Fibroblast of the aortic adventitia (primary cell): Measurements from ENCODE around the gene C4BPB. TPM values are rescaled to one million over a fixed set of nuclear protein-coding genes. Genes with fewer than 3 reads are reported as not detected.
A peak's percentile ranks its signal among the peaks of the same experiment; 100 is the strongest.

ENCODE experiments used
- DNase-seq: peaks from one replicate; pipeline ENCODE4 v3.0.0-alpha.2; 2010; ENCODE audit warnings: low read depth
- H3K4me3 ChIP-seq: 2 replicates; pipeline ENCODE4 v1.5.1; 2011; ENCODE audit warnings: low read depth, mild to moderate bottlenecking, control low read depth, low read length, moderate library complexity
- total RNA-seq: library from RNA; depleted of rRNA; stranded (reverse); fragments of >200 nt; gene quantifications from 2 replicates; pipeline ENCODE4 v1.2.3, GENCODE V29; 2012; ENCODE audit warnings: low replicate concordance
- TF ChIP-seq, protein P1 (sequence below): IDR thresholded peaks from 2 replicates; pipeline ENCODE4 v1.5.1; 2011; ENCODE audit warnings: mild to moderate bottlenecking, low read length, control low read depth, inconsistent platforms; ENCODE audit not compliant: insufficient read depth

The C4BPB gene
- total RNA-seq, 1 donor, result not detected

- no peak for DNase-seq
- H3K4me3 ChIP-seq, result peak overlapping the region; percentile 98
- TF ChIP-seq, protein P1, sequence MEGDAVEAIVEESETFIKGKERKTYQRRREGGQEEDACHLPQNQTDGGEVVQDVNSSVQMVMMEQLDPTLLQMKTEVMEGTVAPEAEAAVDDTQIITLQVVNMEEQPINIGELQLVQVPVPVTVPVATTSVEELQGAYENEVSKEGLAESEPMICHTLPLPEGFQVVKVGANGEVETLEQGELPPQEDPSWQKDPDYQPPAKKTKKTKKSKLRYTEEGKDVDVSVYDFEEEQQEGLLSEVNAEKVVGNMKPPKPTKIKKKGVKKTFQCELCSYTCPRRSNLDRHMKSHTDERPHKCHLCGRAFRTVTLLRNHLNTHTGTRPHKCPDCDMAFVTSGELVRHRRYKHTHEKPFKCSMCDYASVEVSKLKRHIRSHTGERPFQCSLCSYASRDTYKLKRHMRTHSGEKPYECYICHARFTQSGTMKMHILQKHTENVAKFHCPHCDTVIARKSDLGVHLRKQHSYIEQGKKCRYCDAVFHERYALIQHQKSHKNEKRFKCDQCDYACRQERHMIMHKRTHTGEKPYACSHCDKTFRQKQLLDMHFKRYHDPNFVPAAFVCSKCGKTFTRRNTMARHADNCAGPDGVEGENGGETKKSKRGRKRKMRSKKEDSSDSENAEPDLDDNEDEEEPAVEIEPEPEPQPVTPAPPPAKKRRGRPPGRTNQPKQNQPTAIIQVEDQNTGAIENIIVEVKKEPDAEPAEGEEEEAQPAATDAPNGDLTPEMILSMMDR, result no peak
Measured at GRCh38 chr1:207049054-207049453, 39.6 kb upstream of the C4BPB start.

DNA sequence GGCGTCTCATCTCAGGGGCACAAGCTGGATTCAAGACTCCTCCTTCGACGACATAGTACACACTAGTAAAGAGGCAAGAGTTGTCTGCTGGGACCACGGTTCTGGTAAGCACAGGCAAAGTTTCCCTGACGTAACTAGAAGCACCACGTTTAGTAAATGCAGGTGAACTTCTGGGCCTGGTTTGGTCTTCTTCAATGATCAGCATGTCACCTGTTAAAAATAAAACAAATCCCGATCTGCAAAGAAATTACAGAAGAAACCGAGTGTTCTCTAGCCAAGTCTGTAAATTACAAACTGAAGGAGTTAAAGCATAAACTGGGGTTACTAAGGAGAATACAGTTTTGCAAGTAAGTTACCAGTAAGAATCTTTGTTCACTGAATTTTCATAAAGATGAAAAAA lies 39.1 kb upstream of the C4BPB start:
- TF ChIP-seq, protein P1, result no peak
- no peak for DNase-seq
- peak overlapping the region; percentile 98 for H3K4me3 ChIP-seq

DNA sequence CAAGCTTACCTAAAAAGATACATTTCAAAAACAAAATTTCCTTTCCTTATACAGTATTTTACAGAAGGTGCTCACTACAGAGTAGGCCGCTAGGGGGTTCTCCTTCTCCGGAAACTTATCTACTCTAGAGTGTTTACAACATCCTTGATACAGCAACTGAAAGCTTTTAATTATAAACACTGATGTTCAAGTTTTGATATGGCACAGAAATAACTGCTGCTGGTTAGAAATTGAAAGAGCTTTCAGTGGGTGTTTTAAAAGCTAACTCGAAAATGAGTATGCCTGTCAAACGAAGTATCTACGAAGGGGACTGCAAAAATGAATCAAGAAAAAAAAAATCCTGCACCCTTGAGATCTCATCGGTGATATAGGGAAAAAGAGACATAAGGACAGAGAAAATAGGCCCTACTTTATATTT lies 38.7 kb upstream of the C4BPB start:
- H3K4me3 ChIP-seq, result peak overlapping the region; percentile 98
- DNase-seq, result peak; percentile 66
- TF ChIP-seq, protein P1, result peak; percentile 87

DNA sequence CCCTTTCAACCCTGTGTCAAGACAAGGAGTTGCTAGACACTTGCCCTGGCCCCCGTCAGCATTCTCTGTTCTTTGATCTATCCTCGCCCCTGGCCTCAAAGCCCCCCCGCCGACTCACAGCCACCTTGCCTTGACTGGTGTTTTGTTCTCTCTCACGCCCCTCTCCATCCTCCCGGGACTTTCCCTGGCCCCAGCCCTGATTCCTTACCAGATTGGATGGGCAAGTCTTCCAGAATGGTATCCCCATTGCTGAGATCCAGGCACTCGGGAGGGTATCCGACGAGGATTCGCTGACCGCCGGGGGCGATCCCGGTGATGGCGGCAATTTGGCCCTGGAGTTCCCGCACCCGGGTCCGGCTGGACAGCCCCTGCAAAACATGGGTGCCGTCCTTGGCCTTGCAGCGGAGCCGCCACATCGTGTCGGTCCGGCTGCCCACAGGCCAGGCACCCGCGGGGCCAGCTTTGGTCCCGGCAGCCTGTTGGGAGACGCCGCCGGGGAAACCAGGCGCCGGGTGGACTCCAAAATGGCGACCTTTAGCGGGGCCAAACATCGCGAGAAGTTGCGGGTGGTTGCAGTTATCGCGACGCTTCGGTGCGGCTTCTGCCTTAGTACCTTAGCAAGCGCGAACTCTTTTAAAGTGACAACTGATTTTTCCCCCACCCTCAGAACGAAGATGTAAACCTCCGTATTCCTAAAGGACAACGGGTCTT lies 38.0 kb upstream of the C4BPB start:
- H3K4me3 ChIP-seq, result peak overlapping the region; percentile 98
- DNase-seq, result peak; percentile 94
- TF ChIP-seq, protein P1, result no peak

- peak; percentile 55 for DNase-seq
- TF ChIP-seq, protein P1, result no peak
Measured at GRCh38 chr1:207051191-207051943, 37.3 kb upstream of the C4BPB start, which contains the start of gene YOD1. TSS of gene YOD1 (minus strand) at chr1:207051208. CDS start at chr1:207051030, 178 bp downstream.

GRCh38 chr1:207052911-207053769 lies 35.5 kb upstream of the C4BPB start, which contains the start of gene PFKFB2:
TSS of gene PFKFB2 (plus strand) at chr1:207053275. CDS start at chr1:207054718, 1,443 bp downstream.
- TF ChIP-seq, protein P1, result peak; percentile 24
- DNase-seq, result peak; percentile 96
- peak within 1 kb of the TSS; percentile 82 for H3K4me3 ChIP-seq

More at GRCh38 chr1:207051191-207051943, 37.3 kb upstream of the C4BPB start, which contains the start of gene YOD1:
- peak within 1 kb of the TSS; percentile 98 for H3K4me3 ChIP-seq
